ENCODE measurements around the gene SIRPA.

Gene SIRPA

GRCh38 chr20:1894951-1895673 is at the start of gene SIRPA:
Gene SIRPA, plus strand, starts transcription at chr20:1895407. Its CDS starts 41 bp downstream, at chr20:1895448.
- no peak for DNase-seq (ENCODE audit: low read depth in 2 of 3, low spot score in 2 of 3)

- no peak for DNase-seq (ENCODE audit: low read depth in 2 of 3, low spot score in 2 of 3)
Observed at GRCh38 chr20:1845701-1846100, 49.5 kb upstream of the SIRPA start.

GRCh38 chr20:1846341-1846740 is 48.9 kb upstream of the SIRPA start:
- no peak for DNase-seq (ENCODE audit: low read depth in 2 of 3, low spot score in 2 of 3)

GRCh38 chr20:1846876-1847275 is 48.3 kb upstream of the SIRPA start:
- no peak for DNase-seq (ENCODE audit: low read depth in 2 of 3, low spot score in 2 of 3)

GRCh38 chr20:1847780-1848179 is 47.4 kb upstream of the SIRPA start:
- DNase-seq (ENCODE audit: low read depth in 2 of 3, low spot score in 2 of 3), result no peak

GRCh38 chr20:1848373-1848772 is 46.8 kb upstream of the SIRPA start:
- DNase-seq (ENCODE audit: low read depth in 2 of 3, low spot score in 2 of 3), result no peak

- no peak for DNase-seq (ENCODE audit: low read depth in 2 of 3, low spot score in 2 of 3)
Observed at GRCh38 chr20:1851396-1851795, 43.8 kb upstream of the SIRPA start.

- DNase-seq (ENCODE audit: low read depth in 2 of 3, low spot score in 2 of 3), result no peak
Observed at GRCh38 chr20:1853473-1853872, 41.7 kb upstream of the SIRPA start.

GRCh38 chr20:1854246-1854645 is 41.0 kb upstream of the SIRPA start:
- no peak for DNase-seq (ENCODE audit: low read depth in 2 of 3, low spot score in 2 of 3)

GRCh38 chr20:1855109-1855508 is 40.1 kb upstream of the SIRPA start:
- no peak for DNase-seq (ENCODE audit: low read depth in 2 of 3, low spot score in 2 of 3)

- DNase-seq (ENCODE audit: low read depth in 2 of 3, low spot score in 2 of 3), result no peak
Observed at GRCh38 chr20:1855690-1856089, 39.5 kb upstream of the SIRPA start.

- no peak for DNase-seq (ENCODE audit: low read depth in 2 of 3, low spot score in 2 of 3)
Observed at GRCh38 chr20:1856424-1856823, 38.8 kb upstream of the SIRPA start.

- no peak for DNase-seq (ENCODE audit: low read depth in 2 of 3, low spot score in 2 of 3)
Observed at GRCh38 chr20:1857466-1857865, 37.7 kb upstream of the SIRPA start.

GRCh38 chr20:1858871-1859270 is 36.3 kb upstream of the SIRPA start:
- DNase-seq (ENCODE audit: low read depth in 2 of 3, low spot score in 2 of 3), result no peak

GRCh38 chr20:1860446-1860845 is 34.8 kb upstream of the SIRPA start:
- DNase-seq (ENCODE audit: low read depth in 2 of 3, low spot score in 2 of 3), result no peak

- DNase-seq (ENCODE audit: low read depth in 2 of 3, low spot score in 2 of 3), result no peak
Observed at GRCh38 chr20:1861347-1861976, 33.7 kb upstream of the SIRPA start.

- DNase-seq (ENCODE audit: low read depth in 2 of 3, low spot score in 2 of 3), result no peak
Observed at GRCh38 chr20:1861996-1862662, 33.1 kb upstream of the SIRPA start.

- DNase-seq (ENCODE audit: low read depth in 2 of 3, low spot score in 2 of 3), result no peak
Observed at GRCh38 chr20:1862663-1863053, 32.5 kb upstream of the SIRPA start.

- no peak for DNase-seq (ENCODE audit: low read depth in 2 of 3, low spot score in 2 of 3)
Observed at GRCh38 chr20:1863296-1863695, 31.9 kb upstream of the SIRPA start.

GRCh38 chr20:1866834-1867233 is 28.4 kb upstream of the SIRPA start:
- DNase-seq (ENCODE audit: low read depth in 2 of 3, low spot score in 2 of 3), result no peak

GRCh38 chr20:1867495-1868260 is 27.5 kb upstream of the SIRPA start:
- no peak for DNase-seq (ENCODE audit: low read depth in 2 of 3, low spot score in 2 of 3)

- DNase-seq (ENCODE audit: low read depth in 2 of 3, low spot score in 2 of 3), result no peak
Observed at GRCh38 chr20:1868856-1869255, 26.4 kb upstream of the SIRPA start.

Measured in activated CD8-positive, alpha-beta memory T cell treated with anti-CD3 and anti-CD28 coated beads for 48 hours (primary cell).